ENCODE data around the gene ST7. TPM values are rescaled to one million over a fixed set of nuclear protein-coding genes. Genes with fewer than 3 reads are reported as not detected.
A peak's percentile ranks its signal among the peaks of the same experiment; 100 is the strongest.

Gene ST7
- total RNA-seq, 1 donor from 2014 or later: 48.6 TPM

- intact Hi-C loops (cut with DNase I): no loop called here
- DNase-seq (no peak), ATAC-seq (no peak)
- Histone ChIP-seq H3K4me3 (no peak overlapping the region), H3K4me1 (peaks cover 18% of the 10 kb centered on the region), H3K36me3 (no peaks in the 10 kb centered on the region), H3K9me3 (no peaks in the 10 kb centered on the region), H3K27me3 (no peaks in the 10 kb centered on the region), H3K27ac (no peak overlapping the region)
- TF ChIP-seq, protein P1, sequence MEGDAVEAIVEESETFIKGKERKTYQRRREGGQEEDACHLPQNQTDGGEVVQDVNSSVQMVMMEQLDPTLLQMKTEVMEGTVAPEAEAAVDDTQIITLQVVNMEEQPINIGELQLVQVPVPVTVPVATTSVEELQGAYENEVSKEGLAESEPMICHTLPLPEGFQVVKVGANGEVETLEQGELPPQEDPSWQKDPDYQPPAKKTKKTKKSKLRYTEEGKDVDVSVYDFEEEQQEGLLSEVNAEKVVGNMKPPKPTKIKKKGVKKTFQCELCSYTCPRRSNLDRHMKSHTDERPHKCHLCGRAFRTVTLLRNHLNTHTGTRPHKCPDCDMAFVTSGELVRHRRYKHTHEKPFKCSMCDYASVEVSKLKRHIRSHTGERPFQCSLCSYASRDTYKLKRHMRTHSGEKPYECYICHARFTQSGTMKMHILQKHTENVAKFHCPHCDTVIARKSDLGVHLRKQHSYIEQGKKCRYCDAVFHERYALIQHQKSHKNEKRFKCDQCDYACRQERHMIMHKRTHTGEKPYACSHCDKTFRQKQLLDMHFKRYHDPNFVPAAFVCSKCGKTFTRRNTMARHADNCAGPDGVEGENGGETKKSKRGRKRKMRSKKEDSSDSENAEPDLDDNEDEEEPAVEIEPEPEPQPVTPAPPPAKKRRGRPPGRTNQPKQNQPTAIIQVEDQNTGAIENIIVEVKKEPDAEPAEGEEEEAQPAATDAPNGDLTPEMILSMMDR (IDR thresholded peaks at IDR 0.05): no peak
Observed at GRCh38 chr7:117018713-117019112, 65.4 kb downstream of the ST7 start.

DNA sequence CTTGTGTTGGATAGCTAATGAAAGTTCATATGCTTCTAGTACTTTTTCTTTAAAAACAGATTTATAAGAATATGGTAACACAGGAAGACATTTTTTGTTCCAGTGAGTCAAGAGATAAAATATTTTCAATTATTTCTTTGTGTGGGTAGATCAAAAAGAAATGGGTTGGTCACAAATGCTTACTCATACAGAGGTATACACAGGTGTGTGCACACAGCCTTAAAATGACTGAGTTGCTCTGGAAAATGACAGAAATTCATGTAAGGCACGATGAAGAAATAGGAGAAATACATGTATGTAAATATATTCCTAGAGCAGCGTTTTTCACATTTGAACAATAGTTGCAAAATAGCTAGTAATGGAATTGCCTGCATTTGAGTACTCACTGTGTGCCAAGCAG is 66.0 kb downstream of the ST7 start:
- Histone ChIP-seq H3K4me3 (no peak overlapping the region), H3K36me3 (no peaks in the 10 kb centered on the region), H3K27me3 (no peaks in the 10 kb centered on the region), H3K9me3 (no peaks in the 10 kb centered on the region), H3K4me1 (peaks cover 14% of the 10 kb centered on the region), H3K27ac (no peak overlapping the region)
- intact Hi-C loops (cut with DNase I): no loop called here
- DNase-seq: no peak
- TF ChIP-seq, protein P1 (IDR thresholded peaks at IDR 0.05): no peak
- no peak for ATAC-seq

- DNase-seq (no peak), ATAC-seq (peak; percentile 85)
- Histone ChIP-seq H3K4me3 (peak overlapping the region; percentile 21), H3K27ac (no peak overlapping the region), H3K36me3 (no peaks in the 10 kb centered on the region), H3K27me3 (no peaks in the 10 kb centered on the region), H3K9me3 (no peaks in the 10 kb centered on the region), H3K4me1 (peaks cover 12% of the 10 kb centered on the region)
- intact Hi-C loops (cut with DNase I): no loop called here
- TF ChIP-seq, protein P1 (IDR thresholded peaks at IDR 0.05): no peak
Observed at GRCh38 chr7:117019786-117020590, 66.7 kb downstream of the ST7 start.

DNA sequence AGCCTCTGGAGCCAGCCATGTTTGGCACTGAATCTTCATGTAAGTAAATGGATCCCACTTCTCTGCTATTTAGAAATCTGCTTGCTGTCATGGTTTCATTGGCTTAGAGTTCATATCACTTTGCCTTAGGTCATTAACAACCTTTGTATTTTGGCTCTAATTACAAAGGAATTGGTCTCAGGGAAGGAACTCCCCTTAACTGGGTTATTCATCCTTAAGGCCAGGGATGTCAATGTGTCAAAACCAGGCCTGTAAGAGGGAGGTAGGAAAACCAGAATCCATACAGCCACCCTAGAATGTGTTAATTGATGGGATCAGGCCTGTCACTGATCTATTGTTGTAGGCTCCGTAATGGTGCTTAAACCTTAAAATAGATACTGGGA is 67.3 kb downstream of the ST7 start:
- Histone ChIP-seq H3K27me3 (no peaks in the 10 kb centered on the region), H3K27ac (no peak overlapping the region), H3K4me1 (peaks cover 6% of the 10 kb centered on the region), H3K9me3 (no peaks in the 10 kb centered on the region), H3K4me3 (peak overlapping the region; percentile 21), H3K36me3 (no peaks in the 10 kb centered on the region)
- ATAC-seq: no peak
- TF ChIP-seq, protein P1 (IDR thresholded peaks at IDR 0.05): no peak
- no peak for DNase-seq
- intact Hi-C loops (cut with DNase I): no loop called here

DNA sequence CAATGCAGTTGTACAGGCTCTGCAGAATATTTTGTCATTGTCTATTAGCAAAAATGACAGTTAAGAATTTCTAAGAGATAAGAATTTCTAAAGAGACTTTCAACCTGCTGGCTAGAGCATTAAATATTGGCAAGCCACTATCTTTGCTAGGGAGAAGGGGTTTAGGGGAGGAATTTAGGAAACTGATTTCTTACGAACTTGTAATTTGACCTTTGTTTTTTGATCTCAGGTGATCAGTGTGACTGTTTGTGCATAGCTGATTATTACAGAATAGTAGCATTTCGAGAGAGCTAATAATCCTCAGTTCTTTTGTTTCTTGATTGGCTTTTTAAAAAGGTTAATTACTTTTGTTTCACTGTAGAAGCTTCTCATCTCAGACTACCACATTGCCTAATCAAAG is 68.1 kb downstream of the ST7 start:
- Histone ChIP-seq H3K36me3 (no peaks in the 10 kb centered on the region), H3K4me1 (no peaks in the 10 kb centered on the region), H3K9me3 (no peaks in the 10 kb centered on the region), H3K27me3 (no peaks in the 10 kb centered on the region), H3K27ac (no peak overlapping the region), H3K4me3 (no peak overlapping the region)
- TF ChIP-seq, protein P1 (IDR thresholded peaks at IDR 0.05): no peak
- intact Hi-C loops (cut with DNase I): no loop called here
- ATAC-seq (no peak), DNase-seq (no peak)
